Skeletal muscle satellite cell (primary cell): ENCODE results near the gene TTLL9.

ENCODE experiments used
- H3K27me3 ChIP-seq: 2 replicates; pipeline ENCODE4 v1.7.0; 2013; ENCODE audit warnings: low read length; ENCODE audit not compliant: control insufficient read depth, insufficient read depth
- H3K36me3 ChIP-seq: 2 replicates; pipeline ENCODE4 v1.7.0; 2013; ENCODE audit warnings: mild to moderate bottlenecking, control low read depth, low read length; ENCODE audit not compliant: insufficient read depth
- H3K4me1 ChIP-seq: 2 replicates; pipeline ENCODE4 v1.7.0; 2013; ENCODE audit warnings: low read length; ENCODE audit not compliant: control insufficient read depth, insufficient read depth
- H3K4me2 ChIP-seq: 2 replicates; pipeline ENCODE4 v1.7.0; 2013; ENCODE audit warnings: mild to moderate bottlenecking, low read length
- H3K4me3 ChIP-seq: 2 replicates; pipeline ENCODE4 v1.7.0; 2013; ENCODE audit warnings: low read length
- H3K9ac ChIP-seq: 2 replicates; pipeline ENCODE4 v1.7.0; 2013; ENCODE audit warnings: mild to moderate bottlenecking, low read depth, low read length, moderate library complexity
- H3K9me3 ChIP-seq: replicated peaks from 2 replicates; pipeline ENCODE4 v1.7.0; 2013; ENCODE audit warnings: mild to moderate bottlenecking, control low read depth, low read length

TTLL9 gene

DNA sequence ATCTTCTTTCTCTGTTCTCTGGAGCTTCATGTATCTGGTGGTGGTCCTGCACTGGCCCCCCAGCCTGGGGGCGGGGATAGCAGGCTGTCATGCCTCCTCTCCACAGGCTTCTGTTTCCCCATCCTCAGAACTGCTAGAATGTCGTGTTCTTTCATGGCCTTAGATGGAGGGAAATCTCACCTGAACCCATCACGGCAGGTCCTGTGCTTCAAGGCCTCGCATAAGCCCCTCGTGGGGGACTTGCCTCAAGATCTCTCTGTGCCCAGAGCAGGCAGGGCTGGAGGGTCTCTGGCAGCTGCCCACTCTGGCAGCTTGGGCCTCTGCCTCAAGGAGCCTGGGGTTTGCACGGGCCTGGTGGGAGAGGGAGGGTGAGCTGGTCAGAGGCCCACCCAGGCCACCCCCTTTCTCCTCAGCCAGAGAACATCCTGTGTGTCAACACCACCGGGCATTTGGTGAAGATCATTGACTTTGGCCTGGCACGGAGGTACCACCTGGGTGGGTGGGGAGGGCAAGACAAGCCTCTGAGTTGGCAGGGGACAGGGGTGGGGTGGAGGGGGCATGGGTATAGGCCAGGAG is 39.9 kb upstream of the TTLL9 start:
- Histone ChIP-seq H3K4me2 (no peak overlapping the region), H3K36me3 (no peaks in the 10 kb centered on the region), H3K9ac (no peak overlapping the region), H3K4me3 (no peak overlapping the region), H3K9me3 (no peaks in the 10 kb centered on the region), H3K4me1 (peaks cover 3% of the 10 kb centered on the region), H3K27me3 (peaks cover 14% of the 10 kb centered on the region)

DNA sequence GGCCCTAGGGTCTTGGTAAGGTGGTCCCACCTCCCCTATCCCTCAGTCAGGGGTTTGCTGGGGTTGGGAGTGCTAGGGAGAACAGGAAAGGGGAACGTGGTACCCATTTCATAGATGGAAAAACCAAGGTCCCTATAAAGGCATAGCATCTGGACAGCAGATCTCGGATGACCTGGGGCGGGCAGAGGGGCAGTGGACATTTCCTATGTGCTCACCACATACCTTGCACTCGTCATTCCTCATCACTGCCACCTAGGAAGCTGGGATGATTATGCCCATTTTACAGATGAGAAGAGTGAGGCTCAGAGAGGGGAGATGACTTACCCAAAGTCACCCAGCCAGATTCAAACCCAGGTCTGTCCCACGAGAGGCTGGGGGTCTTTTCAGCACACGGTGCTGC is 39.2 kb upstream of the TTLL9 start:
- H3K4me1 ChIP-seq = peaks cover 10% of the 10 kb centered on the region
- H3K36me3 ChIP-seq = no peaks in the 10 kb centered on the region
- no peak overlapping the region for H3K9ac ChIP-seq
- no peak overlapping the region for H3K4me3 ChIP-seq
- H3K9me3 ChIP-seq = no peaks in the 10 kb centered on the region
- peaks cover 14% of the 10 kb centered on the region for H3K27me3 ChIP-seq
- no peak overlapping the region for H3K4me2 ChIP-seq

DNA sequence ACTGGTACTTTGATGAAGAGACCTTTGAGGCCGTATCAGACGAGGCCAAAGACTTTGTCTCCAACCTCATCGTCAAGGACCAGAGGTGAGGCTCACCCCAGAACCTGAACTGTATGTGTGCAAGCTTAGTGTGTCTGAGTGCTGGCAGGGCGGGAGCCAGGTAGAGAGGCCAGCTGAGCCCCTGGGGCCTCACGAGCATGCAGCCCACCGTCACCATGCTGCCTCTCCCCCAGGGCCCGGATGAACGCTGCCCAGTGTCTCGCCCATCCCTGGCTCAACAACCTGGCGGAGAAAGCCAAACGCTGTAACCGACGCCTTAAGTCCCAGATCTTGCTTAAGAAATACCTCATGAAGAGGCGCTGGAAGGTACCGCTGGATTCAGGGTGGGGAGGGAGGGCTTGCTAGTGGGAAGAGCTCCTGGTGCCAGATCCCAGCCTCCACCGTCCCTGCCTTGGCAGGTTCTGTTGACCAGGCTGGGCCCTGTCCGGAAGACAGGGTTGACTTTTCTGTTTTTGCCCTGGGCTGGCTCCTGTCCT is 38.6 kb upstream of the TTLL9 start:
- Histone ChIP-seq H3K4me3 (no peak overlapping the region), H3K4me1 (peaks cover 16% of the 10 kb centered on the region), H3K27me3 (peaks cover 11% of the 10 kb centered on the region), H3K9ac (no peak overlapping the region), H3K36me3 (no peaks in the 10 kb centered on the region), H3K4me2 (no peak overlapping the region), H3K9me3 (no peaks in the 10 kb centered on the region)

DNA sequence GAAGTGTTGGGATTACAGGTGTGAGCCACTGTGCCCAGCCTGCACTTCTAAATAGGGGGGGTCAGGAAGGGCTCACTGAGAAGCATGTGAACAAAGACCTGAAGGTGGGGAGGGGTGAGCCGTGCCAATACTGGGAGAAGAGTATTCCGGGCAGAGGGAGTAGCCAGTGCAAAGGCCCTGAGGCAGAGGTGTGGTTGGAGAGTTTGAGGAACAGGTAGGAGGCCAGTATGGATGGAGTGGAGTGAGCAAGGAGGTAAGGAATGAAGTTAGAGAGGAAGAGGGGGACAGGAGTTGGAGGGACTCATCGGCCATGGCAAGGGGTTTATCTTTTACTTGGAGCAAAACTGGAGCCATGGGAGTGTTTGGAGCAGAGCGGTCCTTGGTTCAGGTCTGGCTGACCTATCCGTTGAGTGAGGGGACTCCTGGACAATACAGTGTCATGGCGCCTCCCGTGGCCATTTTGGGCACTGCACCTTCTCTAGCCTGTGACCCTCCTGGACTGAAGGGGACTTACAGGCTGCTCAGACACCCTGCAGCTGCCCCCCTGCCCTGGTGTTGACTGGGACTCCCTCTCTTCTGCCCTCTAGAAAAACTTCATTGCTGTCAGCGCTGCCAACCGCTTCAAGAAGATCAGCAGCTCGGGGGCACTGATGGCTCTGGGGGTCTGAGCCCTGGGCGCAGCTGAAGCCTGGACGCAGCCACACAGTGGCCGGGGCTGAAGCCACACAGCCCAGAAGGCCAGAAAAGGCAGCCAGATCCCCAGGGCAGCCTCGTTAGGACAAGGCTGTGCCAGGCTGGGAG is 37.1 kb upstream of the TTLL9 start:
- H3K4me2 ChIP-seq = no peak overlapping the region
- H3K4me1 ChIP-seq = peaks cover 31% of the 10 kb centered on the region
- no peak overlapping the region for H3K4me3 ChIP-seq
- H3K27me3 ChIP-seq = peaks cover 10% of the 10 kb centered on the region
- no peaks in the 10 kb centered on the region for H3K36me3 ChIP-seq
- H3K9ac ChIP-seq = no peak overlapping the region
- H3K9me3 ChIP-seq = no peaks in the 10 kb centered on the region

DNA sequence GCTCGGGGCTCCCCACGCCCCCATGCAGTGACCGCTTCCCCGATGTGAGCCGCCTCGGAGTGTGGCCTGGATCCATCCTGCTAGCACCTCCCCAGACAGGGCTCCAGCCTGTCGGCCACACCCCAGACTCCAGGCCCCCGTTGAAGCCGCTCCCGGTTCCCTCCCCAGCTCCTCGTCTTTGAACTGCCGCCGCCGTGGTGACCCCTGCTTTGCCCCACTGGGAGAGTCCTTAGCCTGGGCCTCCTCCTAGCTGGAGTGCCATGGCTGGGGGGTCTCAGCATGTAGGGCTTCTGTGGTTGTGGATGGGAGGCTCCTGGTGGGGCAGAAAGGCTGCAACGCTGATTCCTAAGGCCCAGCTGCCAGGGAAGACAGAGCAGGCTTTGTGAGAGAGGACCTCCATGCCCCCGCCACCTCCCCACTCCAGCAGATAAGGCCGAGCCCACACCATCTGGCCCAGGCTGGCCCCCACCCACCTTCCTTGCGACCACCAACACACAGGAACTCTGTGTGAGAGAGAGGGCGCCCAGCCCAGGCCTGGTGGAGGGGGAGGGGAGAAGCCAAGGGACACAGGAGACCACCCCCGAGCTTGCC is 36.4 kb upstream of the TTLL9 start:
- no peaks in the 10 kb centered on the region for H3K9me3 ChIP-seq
- H3K9ac ChIP-seq = no peak overlapping the region
- H3K36me3 ChIP-seq = no peaks in the 10 kb centered on the region
- H3K27me3 ChIP-seq = peaks cover 6% of the 10 kb centered on the region
- H3K4me3 ChIP-seq = no peak overlapping the region
- no peak overlapping the region for H3K4me2 ChIP-seq
- H3K4me1 ChIP-seq = peaks cover 31% of the 10 kb centered on the region

DNA sequence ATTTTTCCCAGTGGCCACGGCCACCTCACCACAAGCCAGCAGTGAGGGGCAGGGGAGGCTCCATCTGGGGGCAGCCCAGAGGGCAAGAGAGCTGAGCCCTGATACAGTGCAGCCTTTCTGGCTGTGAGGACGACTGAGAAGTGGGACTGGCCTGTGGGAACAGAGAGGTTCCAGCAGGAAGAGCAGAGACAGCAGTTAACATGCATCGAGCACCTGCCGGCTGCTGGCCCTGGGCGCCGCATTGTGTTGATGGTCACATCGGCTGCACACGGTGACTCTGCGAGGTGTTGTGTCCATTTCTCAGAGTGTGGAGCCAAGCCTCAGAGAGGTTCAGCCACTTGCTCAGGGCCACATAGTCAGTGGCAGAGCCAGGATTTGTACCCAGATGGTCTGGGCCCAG is 34.9 kb upstream of the TTLL9 start:
- no peak overlapping the region for H3K9ac ChIP-seq
- no peak overlapping the region for H3K4me3 ChIP-seq
- H3K27me3 ChIP-seq = peaks cover 6% of the 10 kb centered on the region
- peak overlapping the region; percentile 24 for H3K4me2 ChIP-seq
- H3K4me1 ChIP-seq = peaks cover 31% of the 10 kb centered on the region
- H3K9me3 ChIP-seq = no peaks in the 10 kb centered on the region
- no peaks in the 10 kb centered on the region for H3K36me3 ChIP-seq

DNA sequence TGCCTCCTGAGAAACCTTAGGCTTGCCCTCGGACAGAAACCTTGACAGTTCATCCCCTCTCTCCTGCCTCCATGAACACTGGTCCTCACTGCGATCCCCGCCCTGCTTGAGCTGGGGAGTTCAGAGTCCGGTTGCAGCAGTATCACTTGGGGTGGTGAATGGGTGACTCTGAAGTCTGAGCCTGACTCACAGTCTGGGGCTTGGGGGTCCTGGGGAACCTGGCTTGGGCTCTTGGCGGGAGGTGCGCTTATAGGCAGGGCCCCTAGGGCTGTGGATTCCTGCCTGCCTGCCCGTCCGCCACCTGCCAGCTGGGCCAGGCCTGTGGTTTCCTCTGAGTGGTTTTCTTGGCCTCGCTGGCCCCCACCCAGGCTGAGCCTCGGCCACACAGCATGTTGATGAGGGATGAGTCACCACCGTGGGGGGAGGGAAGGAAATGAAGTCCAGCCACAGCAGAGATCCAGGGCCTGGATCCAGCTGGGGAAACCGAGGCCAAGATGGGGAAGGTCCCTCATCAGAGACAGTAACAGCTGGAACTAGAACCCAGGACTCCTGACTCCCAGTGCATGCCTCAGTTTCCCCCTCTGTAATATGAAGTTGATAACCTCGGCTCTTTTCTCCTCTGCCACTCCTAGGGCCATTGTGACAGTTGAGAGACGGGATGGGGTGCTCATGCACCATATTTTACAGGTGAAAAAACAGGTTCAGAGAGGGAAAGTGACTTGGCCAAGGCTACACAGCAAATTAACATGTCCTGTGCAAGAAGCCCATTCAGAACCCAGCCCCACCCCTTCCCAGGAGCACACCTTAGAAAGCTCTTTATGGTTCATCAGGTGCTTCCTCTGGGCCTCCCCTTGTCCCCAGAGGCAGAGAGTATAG is 34.2 kb upstream of the TTLL9 start:
- Histone ChIP-seq H3K9me3 (no peaks in the 10 kb centered on the region), H3K4me1 (peaks cover 31% of the 10 kb centered on the region), H3K4me2 (peak overlapping the region; percentile 24), H3K27me3 (peaks cover 6% of the 10 kb centered on the region), H3K4me3 (no peak overlapping the region), H3K9ac (no peak overlapping the region), H3K36me3 (no peaks in the 10 kb centered on the region)

DNA sequence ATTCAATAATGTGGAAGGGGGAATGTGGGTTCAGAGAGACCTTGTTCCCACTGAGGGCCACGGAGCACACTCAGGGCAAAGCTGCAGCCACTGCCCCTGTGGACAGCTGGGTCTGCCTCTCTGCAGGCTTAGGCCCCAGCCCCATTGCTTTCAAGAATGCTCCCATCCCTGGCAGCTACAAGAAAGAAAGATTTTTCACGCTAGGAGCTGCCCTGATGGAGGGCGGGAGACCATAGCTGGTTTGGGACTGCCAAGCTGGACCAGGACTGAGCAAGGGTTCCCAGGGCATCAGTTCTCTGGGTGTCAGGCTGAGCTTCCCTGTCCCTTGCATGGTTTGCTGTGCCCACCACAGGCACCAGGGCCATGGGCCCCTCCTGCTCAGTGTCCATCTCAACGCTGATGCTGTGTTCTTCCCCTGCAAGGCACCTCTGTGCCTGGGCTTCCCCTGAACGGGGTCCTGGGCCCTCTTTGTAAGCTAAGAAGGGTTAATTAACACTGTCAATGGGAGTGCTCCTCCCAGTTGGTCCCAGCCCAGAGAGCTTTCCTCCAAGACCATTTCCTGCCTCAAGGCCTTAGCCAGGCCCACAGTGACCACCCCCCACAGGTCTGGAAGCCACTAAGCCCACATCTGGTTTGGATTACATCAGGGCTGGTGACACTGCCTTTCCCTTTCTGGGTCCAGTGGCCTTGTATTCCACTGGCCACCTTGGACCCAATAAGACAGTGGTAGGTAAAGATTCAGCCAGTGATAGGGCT is 33.4 kb upstream of the TTLL9 start:
- Histone ChIP-seq H3K9ac (no peak overlapping the region), H3K27me3 (peaks cover 6% of the 10 kb centered on the region), H3K36me3 (no peaks in the 10 kb centered on the region), H3K4me3 (no peak overlapping the region), H3K9me3 (no peaks in the 10 kb centered on the region), H3K4me2 (no peak overlapping the region), H3K4me1 (peaks cover 37% of the 10 kb centered on the region)

DNA sequence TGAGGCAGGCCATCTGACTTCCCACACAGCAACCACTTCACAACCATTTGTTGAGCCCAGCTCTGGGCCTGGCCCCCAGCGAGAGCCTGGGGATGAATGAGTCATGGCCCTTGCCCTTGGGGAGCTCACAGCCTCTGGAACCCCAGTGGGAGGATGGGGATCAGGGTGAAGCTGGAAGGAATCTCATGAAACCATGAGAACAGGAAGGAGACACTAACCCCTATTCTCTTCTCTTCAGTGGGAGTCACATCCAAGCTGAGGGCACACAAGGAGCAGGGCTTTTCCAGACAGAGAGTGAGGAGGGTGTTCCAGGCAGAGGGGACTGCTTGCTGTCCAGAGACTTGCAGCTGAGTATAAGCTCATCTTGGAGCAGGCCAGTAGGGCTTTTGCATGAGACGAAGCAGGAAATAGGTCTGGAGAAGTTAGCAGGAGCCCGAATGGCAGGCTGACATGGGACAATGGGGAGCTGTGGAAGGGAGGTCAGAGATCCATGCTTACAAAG is 32.5 kb upstream of the TTLL9 start:
- Histone ChIP-seq H3K27me3 (peaks cover 6% of the 10 kb centered on the region), H3K4me1 (peaks cover 46% of the 10 kb centered on the region), H3K9ac (no peak overlapping the region), H3K4me2 (no peak overlapping the region), H3K36me3 (no peaks in the 10 kb centered on the region), H3K9me3 (no peaks in the 10 kb centered on the region), H3K4me3 (no peak overlapping the region)

DNA sequence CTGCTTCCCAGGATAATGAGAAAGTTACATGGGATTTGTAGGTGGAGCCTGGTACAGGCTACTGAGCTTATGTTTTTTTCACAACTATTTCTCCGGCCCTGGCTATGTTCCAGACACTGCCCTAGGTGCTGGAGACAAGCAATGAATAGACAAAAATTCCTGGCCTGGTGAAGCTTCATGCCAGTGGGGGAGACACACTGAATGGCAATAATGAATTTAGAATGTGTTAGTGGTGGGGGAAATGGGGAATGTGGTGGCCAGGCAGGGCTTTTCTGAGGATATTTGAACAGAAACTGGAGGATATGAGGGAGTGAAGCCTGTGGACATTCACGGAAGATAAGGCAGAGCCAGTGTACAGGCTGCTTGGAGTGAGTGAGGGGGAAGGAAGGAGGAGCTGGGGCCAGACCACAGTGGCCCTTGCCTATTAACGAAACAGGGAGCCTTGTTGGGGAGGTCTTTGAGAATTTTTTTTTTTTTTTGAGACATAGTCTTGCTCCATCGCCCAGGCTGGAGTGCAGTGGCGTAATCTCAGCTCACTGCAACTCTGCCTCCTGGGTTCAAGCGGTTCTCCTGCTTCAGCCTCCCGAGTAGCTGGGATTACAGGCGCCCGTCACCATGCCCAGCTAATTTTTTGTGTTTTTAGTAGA is 31.7 kb upstream of the TTLL9 start:
- Histone ChIP-seq H3K9ac (no peak overlapping the region), H3K27me3 (peaks cover 6% of the 10 kb centered on the region), H3K9me3 (no peaks in the 10 kb centered on the region), H3K4me3 (no peak overlapping the region), H3K4me2 (no peak overlapping the region), H3K4me1 (peaks cover 52% of the 10 kb centered on the region), H3K36me3 (no peaks in the 10 kb centered on the region)
